Hematopoietic multipotent progenitor cell treated with erythropoietin and hydrocortisone succinate and interleukin-3 and kit ligand, for 6 days (in vitro differentiated cells): Measurements from ENCODE around the gene SGF29.
"Not testable (repeated sequence)": the region's sequence is repeated elsewhere in the genome, so short reads cannot be mapped to it uniquely, and the experiment has no call there.

Source experiments
- DNase-seq: peaks from one replicate; pipeline ENCODE4 v3.0.0-alpha.2; 2015

Gene SGF29

GRCh38 chr16:28567292-28567691, 13.6 kb downstream of the SGF29 start:
- DNase-seq, result no peak

GRCh38 chr16:28569021-28569420, 15.3 kb downstream of the SGF29 start:
- DNase-seq, result no peak

- DNase-seq, result no peak
These were observed 16.4 kb downstream of the SGF29 start for GRCh38 chr16:28569968-28570752.

- no peak for DNase-seq
These were observed 19.2 kb downstream of the SGF29 start for GRCh38 chr16:28572696-28573510.

GRCh38 chr16:28573738-28574718, 20.3 kb downstream of the SGF29 start:
- DNase-seq, result no peak

GRCh38 chr16:28574925-28575324, 21.2 kb downstream of the SGF29 start:
- no peak for DNase-seq

GRCh38 chr16:28575446-28576109, 21.9 kb downstream of the SGF29 start:
- DNase-seq, result no peak

GRCh38 chr16:28580726-28581315, 27.1 kb downstream of the SGF29 start:
- no peak for DNase-seq

GRCh38 chr16:28585674-28586073, 32.0 kb downstream of the SGF29 start:
- no peak for DNase-seq

GRCh38 chr16:28586466-28586865, 32.7 kb downstream of the SGF29 start:
- DNase-seq, result no peak

GRCh38 chr16:28587386-28587785, 33.7 kb downstream of the SGF29 start:
- DNase-seq, result no peak

GRCh38 chr16:28589069-28589468, 35.3 kb downstream of the SGF29 start:
- no peak for DNase-seq

- no peak for DNase-seq
These were observed 36.2 kb downstream of the SGF29 start for GRCh38 chr16:28589930-28590329.

GRCh38 chr16:28590384-28591340, 36.9 kb downstream of the SGF29 start:
- no peak for DNase-seq

GRCh38 chr16:28591355-28591754, 37.6 kb downstream of the SGF29 start:
- no peak for DNase-seq

- DNase-seq, result no peak
These were observed 38.8 kb downstream of the SGF29 start for GRCh38 chr16:28592511-28592910.

- DNase-seq, result no peak
These were observed 39.3 kb downstream of the SGF29 start for GRCh38 chr16:28592979-28593553.

- DNase-seq, result not testable (repeated sequence)
These were observed 41.7 kb downstream of the SGF29 start for GRCh38 chr16:28595451-28595850.

GRCh38 chr16:28596115-28596630, 42.5 kb downstream of the SGF29 start:
- DNase-seq, result no peak
